ENCODE results near the gene PRKAG2.

PRKAG2 gene

GRCh38 chr7:151720280-151720679 lies 156.6 kb downstream of the PRKAG2 start:
- in situ Hi-C loops (cut with MboI; ENCODE audit: low sequenced_read_pairs), result no loop called here

DNA sequence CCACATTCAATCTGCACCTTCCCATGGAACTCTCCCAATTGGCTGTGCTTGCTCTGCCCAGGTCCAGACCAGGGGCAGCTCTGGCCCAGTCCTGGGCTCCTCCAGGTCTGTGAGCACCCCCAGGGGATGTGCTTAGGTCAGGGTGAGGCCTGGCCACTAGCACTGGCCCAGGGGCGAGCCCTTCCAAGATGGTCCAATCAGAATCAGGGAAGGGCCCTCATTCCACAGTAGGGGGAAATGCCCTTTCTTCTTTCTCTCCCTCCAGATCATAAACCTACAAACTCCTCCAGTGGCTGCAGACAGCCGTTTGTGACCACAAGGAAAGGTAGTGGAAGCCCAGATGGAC lies 157.0 kb downstream of the PRKAG2 start:
- in situ Hi-C loops (cut with MboI; ENCODE audit: low sequenced_read_pairs), result no loop called here

DNA sequence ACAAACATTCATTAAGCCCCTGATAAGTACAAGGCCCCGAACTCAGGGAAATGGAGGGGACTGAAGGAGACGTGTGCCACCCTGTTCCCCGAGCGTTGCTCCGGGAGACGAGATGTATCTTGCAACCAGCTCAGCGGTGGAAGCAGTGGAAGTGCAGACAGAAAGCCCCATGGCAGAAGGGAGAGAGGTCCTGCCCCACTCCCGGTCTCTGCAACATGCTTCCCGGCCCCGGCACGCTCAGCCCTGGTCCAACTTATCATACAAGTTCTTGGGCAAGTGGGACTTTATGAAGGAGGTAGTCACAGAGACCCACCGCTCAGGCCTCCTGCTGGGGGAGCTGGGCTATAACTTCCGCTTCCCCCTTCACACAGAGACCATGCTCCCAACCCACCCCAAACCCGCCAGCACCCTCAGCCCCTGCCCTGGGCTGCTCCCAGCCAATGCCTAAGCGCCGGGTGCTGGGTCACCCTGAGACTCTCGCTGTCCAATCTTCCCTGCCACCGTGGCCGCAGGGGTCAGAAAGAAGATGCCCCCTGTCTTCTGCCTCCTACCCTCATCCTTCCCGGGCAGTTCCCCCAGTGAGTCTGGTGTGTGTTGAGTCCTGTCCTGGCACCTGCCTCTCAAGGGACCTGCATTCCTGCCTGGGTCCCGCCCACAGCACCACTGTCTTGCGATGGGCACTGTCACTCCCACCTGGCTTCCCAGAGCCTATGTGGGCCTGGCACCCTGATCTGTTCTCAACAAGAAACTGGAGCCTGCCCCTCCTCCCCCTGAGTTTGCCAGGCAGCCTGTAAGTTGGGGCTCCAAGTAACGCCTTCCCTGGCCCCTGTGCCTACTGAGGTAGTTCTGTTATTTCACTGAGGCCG lies 157.7 kb downstream of the PRKAG2 start:
- in situ Hi-C loops (cut with MboI; ENCODE audit: low sequenced_read_pairs), result no loop called here

DNA sequence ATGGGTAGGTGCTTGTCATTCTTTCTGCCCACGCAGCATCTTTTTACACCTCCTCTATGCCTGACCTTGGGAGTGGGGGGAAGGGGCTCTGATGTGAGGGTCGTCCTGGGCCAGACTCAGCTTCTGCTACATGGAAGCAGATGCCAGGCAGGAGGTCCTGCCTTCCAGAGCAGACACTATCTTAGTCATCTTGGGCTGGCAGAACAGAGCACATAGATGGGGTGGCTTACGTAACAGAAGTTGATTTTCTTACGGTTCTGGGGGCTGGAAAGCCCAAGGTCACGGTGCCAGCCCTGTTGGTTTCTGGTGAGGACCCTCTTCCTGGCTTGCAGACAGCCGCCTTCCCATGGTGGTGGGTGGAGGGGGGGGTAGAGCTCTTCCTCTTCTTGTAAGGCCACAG lies 159.0 kb downstream of the PRKAG2 start:
- in situ Hi-C loops (cut with MboI; ENCODE audit: low sequenced_read_pairs), result no loop called here

DNA sequence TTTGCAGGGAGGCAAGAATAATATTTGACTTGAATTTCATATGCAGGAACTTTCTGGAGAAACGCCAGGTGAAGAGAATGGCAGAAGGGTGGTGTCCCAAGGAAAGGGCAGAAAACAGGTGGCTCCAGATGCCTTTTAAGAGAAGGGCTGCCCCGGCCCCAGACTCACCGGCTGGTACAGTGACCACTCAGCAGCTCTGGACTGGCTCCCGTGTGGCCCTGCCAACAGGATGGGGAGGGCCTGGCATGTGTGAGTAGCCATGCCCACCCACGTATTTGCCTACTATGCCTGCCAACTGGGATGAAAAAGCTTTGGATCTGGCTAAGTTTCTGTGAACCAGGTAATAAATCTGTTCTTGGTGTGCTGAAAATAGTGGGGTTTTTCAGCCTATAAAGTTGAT lies 159.5 kb downstream of the PRKAG2 start:
- in situ Hi-C loops (cut with MboI; ENCODE audit: low sequenced_read_pairs), result no loop called here

- in situ Hi-C loops (cut with MboI; ENCODE audit: low sequenced_read_pairs), result no loop called here
These were observed 160.6 kb downstream of the PRKAG2 start for GRCh38 chr7:151716323-151716722.

GRCh38 chr7:151715666-151716315 lies 161.1 kb downstream of the PRKAG2 start:
- in situ Hi-C loops (cut with MboI; ENCODE audit: low sequenced_read_pairs), result no loop called here

GRCh38 chr7:151714201-151714600 lies 162.7 kb downstream of the PRKAG2 start:
- in situ Hi-C loops (cut with MboI; ENCODE audit: low sequenced_read_pairs), result no loop called here

DNA sequence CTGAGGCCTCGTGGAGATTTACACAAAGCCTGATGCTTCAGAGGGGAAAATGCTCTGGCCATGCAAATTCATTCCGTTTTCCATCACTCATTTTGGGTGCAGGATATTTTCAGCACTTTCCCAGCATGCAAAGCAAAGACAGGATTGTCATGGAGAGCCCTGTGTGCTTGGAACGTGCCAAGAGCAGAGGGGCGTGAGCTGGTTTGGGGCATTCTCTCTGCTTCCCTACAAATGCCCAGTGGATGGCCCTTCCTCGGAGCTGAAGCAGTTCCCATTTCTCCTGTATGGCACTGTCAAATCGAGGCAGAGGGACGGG lies 164.1 kb downstream of the PRKAG2 start:
- in situ Hi-C loops (cut with MboI; ENCODE audit: low sequenced_read_pairs), result no loop called here

DNA sequence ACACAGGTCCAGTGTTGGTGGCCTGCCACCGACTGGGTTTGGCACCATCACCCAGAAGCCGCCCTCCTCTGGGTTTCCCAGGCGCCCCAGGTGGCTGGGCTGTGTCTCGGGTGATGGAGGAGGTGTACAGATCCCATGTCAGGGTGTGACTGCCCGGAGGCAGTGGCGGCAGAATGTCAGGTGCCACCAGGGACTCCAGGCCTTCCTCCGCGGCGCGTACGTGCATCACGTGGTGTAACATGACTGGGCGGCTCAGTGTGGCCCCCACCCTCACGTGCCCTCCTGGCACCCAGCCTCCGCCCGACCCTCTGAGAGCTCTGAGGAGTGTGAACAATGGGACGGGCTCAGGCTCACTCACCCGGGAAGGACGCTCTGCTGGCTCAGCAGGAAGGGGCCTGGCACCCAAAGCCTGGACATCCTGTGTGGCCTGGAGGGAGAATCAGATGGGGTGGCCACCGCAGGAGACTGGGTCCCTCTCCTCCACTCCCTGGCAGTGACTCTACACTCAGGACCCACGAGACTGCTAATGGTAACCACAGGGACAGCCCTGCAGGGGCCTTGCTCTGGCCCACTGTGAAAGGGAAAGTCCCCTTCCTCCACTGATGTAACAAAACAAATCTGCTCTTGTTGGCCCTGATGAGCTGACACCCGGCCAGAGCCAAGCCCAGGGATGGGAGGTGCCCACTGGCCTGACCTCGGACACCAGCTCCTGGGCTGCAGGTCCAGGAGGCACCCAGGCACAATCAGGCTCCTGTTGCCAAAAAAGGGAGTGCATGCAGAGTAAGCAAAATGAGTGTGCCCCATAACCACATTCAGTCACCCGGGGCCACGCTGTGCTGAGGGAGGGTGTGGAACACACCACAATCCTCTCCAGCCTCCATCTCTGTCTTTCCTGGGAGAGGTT lies 164.8 kb downstream of the PRKAG2 start:
- in situ Hi-C loops (cut with MboI; ENCODE audit: low sequenced_read_pairs), result no loop called here

- in situ Hi-C loops (cut with MboI; ENCODE audit: low sequenced_read_pairs), result no loop called here
These were observed 165.5 kb downstream of the PRKAG2 start for GRCh38 chr7:151711435-151711872.

- in situ Hi-C loops (cut with MboI; ENCODE audit: low sequenced_read_pairs), result no loop called here
These were observed 166.1 kb downstream of the PRKAG2 start for GRCh38 chr7:151710646-151711434.

GRCh38 chr7:151710121-151710640 lies 166.7 kb downstream of the PRKAG2 start:
- in situ Hi-C loops (cut with MboI; ENCODE audit: low sequenced_read_pairs), result no loop called here

DNA sequence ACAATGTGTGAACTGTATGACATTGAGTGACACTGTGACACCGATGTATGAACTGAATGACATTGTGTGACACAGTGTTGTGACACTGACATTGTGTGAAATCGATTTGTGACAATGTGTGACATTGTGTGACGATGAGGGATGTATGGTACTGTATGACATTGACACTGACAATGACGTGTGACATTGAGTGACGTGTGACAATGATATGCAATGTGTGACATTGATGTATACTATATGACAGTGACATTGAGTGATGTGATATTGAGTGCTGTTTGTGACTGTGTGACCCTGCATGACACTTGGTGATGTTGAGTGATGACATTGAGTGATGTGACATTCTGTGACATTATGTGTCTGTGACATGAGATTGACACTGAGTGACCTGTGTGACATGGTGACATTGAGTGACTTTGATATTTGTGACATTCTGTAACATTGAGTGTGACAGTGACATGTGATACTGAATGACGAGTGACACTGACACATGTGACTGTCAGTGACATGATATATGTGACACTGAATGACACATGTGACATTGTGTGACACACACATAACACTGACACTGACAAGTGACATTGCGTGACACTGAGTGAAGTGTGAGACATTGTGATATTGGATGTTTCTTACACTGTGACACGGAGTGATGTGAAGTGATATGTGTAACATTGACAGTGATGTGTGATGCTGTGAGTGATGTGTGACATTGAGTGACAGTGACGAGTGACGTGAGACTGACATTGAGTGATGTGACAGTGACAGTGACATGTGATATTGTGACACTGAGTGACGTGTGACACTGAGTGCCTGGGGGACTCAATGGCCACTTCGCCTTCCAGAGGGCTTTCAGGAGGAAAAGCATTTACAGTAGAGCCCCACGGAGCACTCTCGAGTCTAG lies 167.5 kb downstream of the PRKAG2 start:
- in situ Hi-C loops (cut with MboI; ENCODE audit: low sequenced_read_pairs), result no loop called here

DNA sequence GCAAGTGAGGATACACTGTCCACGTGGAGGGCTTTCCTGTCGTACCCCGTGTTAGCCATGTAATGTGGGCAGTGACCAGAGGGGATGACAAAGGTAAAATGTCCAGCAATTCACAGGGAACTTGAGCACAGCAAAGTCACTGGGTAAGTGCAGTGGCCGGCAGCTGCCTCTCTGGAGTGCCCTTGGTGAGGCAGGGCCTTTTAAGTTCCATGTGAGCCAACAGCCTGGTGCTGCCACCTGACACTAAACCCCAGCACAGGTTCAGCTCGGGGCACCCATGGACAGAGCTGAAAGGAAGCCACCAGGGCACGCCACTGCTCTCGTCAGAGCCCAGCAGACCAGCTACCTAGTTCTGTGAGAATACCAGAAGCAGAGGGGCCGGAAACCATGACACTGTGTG lies 168.3 kb downstream of the PRKAG2 start:
- in situ Hi-C loops (cut with MboI; ENCODE audit: low sequenced_read_pairs), result no loop called here

DNA sequence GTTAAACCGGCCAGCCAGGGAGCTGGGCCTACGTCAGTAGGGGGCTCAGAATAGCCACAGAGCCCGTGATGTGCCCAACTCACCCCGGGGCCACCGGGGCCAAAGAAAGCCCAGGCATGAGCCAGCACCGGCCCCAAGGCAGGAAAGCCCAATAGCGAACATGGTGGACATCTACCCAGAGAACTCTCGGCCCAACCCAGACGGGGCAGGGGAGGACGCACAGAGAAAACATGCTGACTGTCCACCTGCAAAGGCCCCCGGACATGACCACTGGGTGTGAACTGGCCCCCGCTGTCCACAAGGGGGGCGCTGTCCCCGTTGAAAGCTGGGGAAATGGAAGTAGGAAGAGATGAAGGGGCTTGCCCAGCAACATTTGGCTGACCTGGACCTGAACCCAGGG lies 169.2 kb downstream of the PRKAG2 start:
- in situ Hi-C loops (cut with MboI; ENCODE audit: low sequenced_read_pairs), result no loop called here

DNA sequence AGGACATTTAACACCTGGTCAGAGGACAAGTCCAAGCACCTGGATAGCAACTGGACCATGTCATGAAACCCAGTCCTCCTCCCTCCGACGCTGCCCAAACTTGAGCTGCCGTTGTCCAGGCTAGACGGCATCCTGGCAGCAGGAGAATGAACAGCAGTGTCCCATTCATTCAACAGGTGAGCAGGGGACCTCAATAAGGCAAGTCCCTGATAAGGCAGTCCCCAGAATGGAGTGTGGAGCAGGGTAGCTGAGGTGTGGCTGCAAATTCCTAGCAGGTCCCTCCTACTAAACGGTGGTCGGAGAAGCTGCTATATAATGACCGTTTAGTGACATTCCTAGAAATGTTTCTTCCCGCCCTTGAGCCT lies 169.8 kb downstream of the PRKAG2 start:
- in situ Hi-C loops (cut with MboI; ENCODE audit: low sequenced_read_pairs), result no loop called here

DNA sequence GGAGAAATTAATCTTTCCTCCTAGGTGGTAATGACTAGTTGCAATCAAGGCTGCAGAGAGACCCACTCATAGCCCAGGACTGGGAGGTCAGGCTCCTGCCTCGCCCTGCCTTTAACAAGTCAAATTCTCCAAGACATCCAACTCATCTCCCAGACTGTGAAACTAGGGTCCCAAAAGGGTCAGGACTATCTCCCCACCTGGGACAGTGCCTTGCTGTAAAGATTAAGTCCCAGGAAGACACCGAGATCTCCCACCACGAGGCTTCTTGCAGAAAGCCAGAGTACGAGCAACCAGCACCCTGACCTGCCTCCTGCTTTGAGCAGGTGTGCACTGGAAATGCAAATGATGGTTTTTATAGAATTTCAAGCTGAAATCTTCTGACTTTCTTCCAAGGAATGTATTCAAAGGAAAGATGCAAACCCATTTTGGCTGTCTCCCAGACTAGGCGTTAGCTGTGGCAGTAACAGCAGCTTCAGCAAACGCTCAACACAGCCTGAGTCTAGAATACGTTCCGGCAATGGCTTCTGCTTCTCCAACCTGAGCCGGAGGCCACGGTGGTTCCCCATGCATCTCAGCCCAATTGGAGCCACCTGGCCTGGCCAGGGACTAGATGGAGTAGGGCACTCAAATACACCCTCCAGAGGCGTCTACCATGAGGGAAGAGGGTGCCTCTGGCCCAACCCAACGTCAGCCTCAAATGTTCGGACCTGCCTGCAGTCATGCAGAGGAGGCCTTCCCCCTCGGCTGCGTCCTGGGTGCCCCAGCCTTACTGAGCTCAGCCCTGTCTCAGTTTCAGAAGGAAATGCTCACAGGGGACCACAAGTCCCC lies 170.4 kb downstream of the PRKAG2 start:
- in situ Hi-C loops (cut with MboI; ENCODE audit: low sequenced_read_pairs), result no loop called here

All from HL-60/S4 (cell line).